ENCODE measurements around the gene MSRB1. TPM values are rescaled to one million over a fixed set of nuclear protein-coding genes. Genes with fewer than 3 reads are reported as not detected.

The MSRB1 gene
- total and polyA plus RNA-seq, 2 donors (not counting 1 experiment from before 2014, with no cell fraction given) = 8.5 to 17.5 TPM

DNA sequence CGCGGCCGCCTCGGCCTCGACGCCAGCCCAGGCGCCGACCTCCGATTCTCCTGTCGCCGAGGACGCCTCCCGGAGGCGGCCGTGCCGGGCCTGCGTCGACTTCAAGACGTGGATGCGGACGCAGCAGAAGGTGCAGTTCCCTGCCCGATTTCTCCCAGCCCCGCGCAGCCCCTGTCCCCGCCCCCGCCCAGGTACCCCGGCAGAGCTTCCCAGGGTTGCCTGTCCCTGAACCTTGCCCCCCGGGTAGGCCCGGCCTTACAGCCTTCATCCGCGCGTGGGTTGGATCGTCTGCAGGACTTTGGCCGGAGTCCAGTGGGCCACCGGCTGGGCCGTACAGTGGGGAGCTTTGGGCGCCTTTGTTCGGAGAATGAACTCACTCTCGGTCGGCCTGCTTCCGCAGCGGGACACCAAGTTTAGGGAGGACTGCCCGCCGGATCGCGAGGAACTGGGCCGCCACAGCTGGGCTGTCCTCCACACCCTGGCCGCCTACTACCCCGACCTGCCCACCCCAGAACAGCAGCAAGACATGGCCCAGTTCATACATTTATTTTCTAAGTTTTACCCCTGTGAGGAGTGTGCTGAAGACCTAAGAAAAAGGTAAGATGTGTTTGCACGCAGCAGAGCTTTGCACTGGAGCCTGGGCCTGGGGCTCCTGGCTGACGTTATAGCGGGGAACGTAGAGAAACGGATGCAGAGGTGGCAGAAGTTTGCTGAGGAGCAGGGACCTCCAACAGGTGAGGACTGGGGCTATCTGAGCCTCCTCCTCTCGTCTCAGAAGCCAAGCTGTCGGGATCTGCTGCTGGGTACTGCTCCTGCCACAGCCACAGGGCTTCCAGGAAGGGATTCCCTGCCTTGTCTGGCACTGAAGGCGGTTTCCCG lies 41.6 kb upstream of the MSRB1 start:
- intact Hi-C loops (cut with micrococcal nuclease) = loop anchor here (1.0 kb wide), 1 partner anchor 25 kb away; the partner anchor contains the start of gene ZNF598
- H3K27ac ChIP-seq (ENCODE audit: low read length in 2 of 2) = peak overlapping the region; percentile 10 to 66
- H3K9ac ChIP-seq (ENCODE audit: low read length) = peak overlapping the region; percentile 76
- peaks cover 16 to 38% of the 10 kb centered on the region in 2 donors for H3K4me1 ChIP-seq (ENCODE audit: control insufficient read depth in 2 of 2, insufficient read depth in 2 of 2, low read length in 2 of 2)
- TF ChIP-seq, protein P1, sequence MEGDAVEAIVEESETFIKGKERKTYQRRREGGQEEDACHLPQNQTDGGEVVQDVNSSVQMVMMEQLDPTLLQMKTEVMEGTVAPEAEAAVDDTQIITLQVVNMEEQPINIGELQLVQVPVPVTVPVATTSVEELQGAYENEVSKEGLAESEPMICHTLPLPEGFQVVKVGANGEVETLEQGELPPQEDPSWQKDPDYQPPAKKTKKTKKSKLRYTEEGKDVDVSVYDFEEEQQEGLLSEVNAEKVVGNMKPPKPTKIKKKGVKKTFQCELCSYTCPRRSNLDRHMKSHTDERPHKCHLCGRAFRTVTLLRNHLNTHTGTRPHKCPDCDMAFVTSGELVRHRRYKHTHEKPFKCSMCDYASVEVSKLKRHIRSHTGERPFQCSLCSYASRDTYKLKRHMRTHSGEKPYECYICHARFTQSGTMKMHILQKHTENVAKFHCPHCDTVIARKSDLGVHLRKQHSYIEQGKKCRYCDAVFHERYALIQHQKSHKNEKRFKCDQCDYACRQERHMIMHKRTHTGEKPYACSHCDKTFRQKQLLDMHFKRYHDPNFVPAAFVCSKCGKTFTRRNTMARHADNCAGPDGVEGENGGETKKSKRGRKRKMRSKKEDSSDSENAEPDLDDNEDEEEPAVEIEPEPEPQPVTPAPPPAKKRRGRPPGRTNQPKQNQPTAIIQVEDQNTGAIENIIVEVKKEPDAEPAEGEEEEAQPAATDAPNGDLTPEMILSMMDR (IDR thresholded peaks at IDR 0.05) = no peak
- TF ChIP-seq EZH2 (IDR thresholded peaks at IDR 0.05; ENCODE audit: borderline replicate concordance, insufficient read depth, low read depth, low read length, poor library complexity, severe bottlenecking) = no peak
- H3K4me3 ChIP-seq (ENCODE audit: control extremely low read depth in 1 of 5, extremely low read depth in 1 of 5, insufficient read depth in 1 of 5, low read depth in 2 of 5, low read length in 4 of 5) = peak overlapping the region; percentile 3 to 78 (median 62)
- H3K9me3 Mint-ChIP-seq (ENCODE audit: insufficient read depth) = no peaks in the 10 kb centered on the region
- peaks cover 0 to under 1% (median 0%) of the 10 kb centered on the region in 3 donors for H3K9me3 ChIP-seq (ENCODE audit: control extremely low read depth in 1 of 3, control insufficient read depth in 2 of 3, insufficient read depth in 1 of 3, low read length in 2 of 3)
- H2AFZ ChIP-seq (ENCODE audit: insufficient read depth, low read depth, low read length, poor library complexity, severe bottlenecking) = peak overlapping the region; percentile 88
- peaks cover 6% of the 10 kb centered on the region for H3K27me3 Mint-ChIP-seq
- H3K4me2 ChIP-seq (replicated peaks; ENCODE audit: low read depth, low read length, poor library complexity, severe bottlenecking) = peak overlapping the region; percentile 98
- H3K27me3 ChIP-seq (replicated peaks in 1 of 4; ENCODE audit: control extremely low read depth in 1 of 4, control insufficient read depth in 3 of 4, insufficient read depth in 4 of 4, low read length in 3 of 4) = peaks cover 0 to 34% (median 19%) of the 10 kb centered on the region in 4 experiments
- ChIA-PET POLR2A (interaction anchor here (0.7 to 3.5 kb wide), 7 partner anchors 13 to 504 kb away, joined by 3 to 15 read pairs (median 4); partner anchors contain the start of genes RPS2 and TBL3), CTCF (interaction anchor here (0.6 to 1.4 kb wide), 4 partner anchors 11 to 331 kb away, joined by 3 to 4 read pairs (median 4); partner anchors contain the start of genes RPS2 and TBL3)
- H4K20me1 ChIP-seq (ENCODE audit: control insufficient read depth, insufficient read depth, low read length, poor library complexity, severe bottlenecking) = no peaks in the 10 kb centered on the region
- H3K4me3 Mint-ChIP-seq = peak overlapping the region; percentile 88
- H3K79me2 ChIP-seq (ENCODE audit: control insufficient read depth, insufficient read depth, low read length) = no peaks in the 10 kb centered on the region
- ATAC-seq (ENCODE audit: low read depth) (peak; percentile 13), DNase-seq (no peak)
- H3K27ac Mint-ChIP-seq = peak overlapping the region; percentile 61
- H3K36me3 ChIP-seq (replicated peaks in 1 of 2; ENCODE audit: control extremely low read depth in 1 of 2, control insufficient read depth in 1 of 2, extremely low read depth in 1 of 2, insufficient read depth in 2 of 2, low read length in 1 of 2) = peaks cover 0 to 10% of the 10 kb centered on the region in 2 experiments
- H3K4me1 Mint-ChIP-seq = peaks cover 33% of the 10 kb centered on the region
- WGBS (ENCODE audit: insufficient coverage) = 16% methylated on average over 56 of the region's 58 CpGs
